Lower lobe of right lung (tissue), 2 donors: ENCODE results near the gene FALEC. TPM values are rescaled to one million over a fixed set of nuclear protein-coding genes. Genes with fewer than 3 reads are reported as not detected.

Source experiments
- ATAC-seq, 2 donors: fragments of 200-7000 bp; cut with Tn5 transposase; one replicate each; pipeline ENCODE4 v1.9.1; 2020 to 2022; ENCODE audit warnings: mild to moderate bottlenecking in 2 of 2, moderate library complexity in 2 of 2
- DNase-seq: peaks from one replicate; pipeline ENCODE4 v3.0.0-alpha.2; 2020
- H3K27ac ChIP-seq: fragments of 200-600 bp; one replicate; pipeline ENCODE4 v1.8.0; 2022
- H3K27me3 ChIP-seq: fragments of 200-600 bp; one replicate; pipeline ENCODE4 v1.8.0; 2022; ENCODE audit warnings: low read depth
- H3K36me3 ChIP-seq: fragments of 200-600 bp; one replicate; pipeline ENCODE4 v1.8.0; 2022; ENCODE audit warnings: mild to moderate bottlenecking
- H3K4me1 ChIP-seq: fragments of 200-600 bp; one replicate; pipeline ENCODE4 v1.8.0; 2022
- H3K4me3 ChIP-seq: fragments of 200-600 bp; one replicate; pipeline ENCODE4 v1.8.0; 2022; ENCODE audit warnings: mild to moderate bottlenecking
- H3K9me3 ChIP-seq: fragments of 200-600 bp; one replicate; pipeline ENCODE4 v1.8.0; 2022
- CTCF ChIP-seq: fragments of 200-600 bp; IDR thresholded peaks from one replicate; pipeline ENCODE4 v1.8.0; 2022; ENCODE audit warnings: antibody characterized with exemption, mild to moderate bottlenecking
- intact Hi-C: fragments of 100-400 bp; cut with DNase I; formaldehyde crosslinking; loops from one replicate; pipeline ENCODE4 v1.11.0; 2022
- total RNA-seq: library from RNA; stranded (reverse); fragmentation: NEBNext Ultra II Directional; extraction: Animal tissue kit (Norgen Biotek cat#: 25700); gene quantifications from one replicate; pipeline ENCODE4 v1.2.1, GENCODE V29; 2021
- donor health status: DM: no; HTN: yes; CAD: no; lungs with severe emphysema.

FALEC gene
- total RNA-seq, 1 donor from 2014 or later = not detected

- DNase-seq (no peak), ATAC-seq (peak; percentile 2 to 16)
- intact Hi-C loops = no loop called here
- Histone ChIP-seq H3K27me3 (no peaks in the 10 kb centered on the region), H3K9me3 (no peaks in the 10 kb centered on the region), H3K36me3 (no peaks in the 10 kb centered on the region), H3K4me1 (peaks cover 10% of the 10 kb centered on the region), H3K4me3 (peak overlapping the region; percentile 76), H3K27ac (peak overlapping the region; percentile 83)
- TF ChIP-seq CTCF = no peak
Observed at GRCh38 chr1:150516050-150516591, 569 bp downstream of the FALEC start.

GRCh38 chr1:150516616-150517015, 1.1 kb downstream of the FALEC start:
- H3K27ac ChIP-seq = no peak overlapping the region
- H3K4me1 ChIP-seq = peaks cover 10% of the 10 kb centered on the region
- ATAC-seq (no peak), DNase-seq (no peak)
- no peaks in the 10 kb centered on the region for H3K9me3 ChIP-seq
- no peak for TF ChIP-seq CTCF
- intact Hi-C loops = no loop called here
- H3K4me3 ChIP-seq = peak overlapping the region; percentile 76
- H3K27me3 ChIP-seq = no peaks in the 10 kb centered on the region
- H3K36me3 ChIP-seq = no peaks in the 10 kb centered on the region

GRCh38 chr1:150521196-150521968, 5.8 kb downstream of the FALEC start:
- Histone ChIP-seq H3K27ac (no peak overlapping the region), H3K27me3 (no peaks in the 10 kb centered on the region), H3K36me3 (no peaks in the 10 kb centered on the region), H3K9me3 (no peaks in the 10 kb centered on the region), H3K4me3 (no peak overlapping the region), H3K4me1 (peaks cover 2% of the 10 kb centered on the region)
- intact Hi-C loops = no loop called here
- no peak for TF ChIP-seq CTCF
- DNase-seq = no peak
- no peak for ATAC-seq

- intact Hi-C loops = no loop called here
- no peak for ATAC-seq
- no peak overlapping the region for H3K27ac ChIP-seq
Observed at GRCh38 chr1:150525348-150525747, 9.8 kb downstream of the FALEC start.

GRCh38 chr1:150528196-150528595, 12.6 kb downstream of the FALEC start:
- ATAC-seq (no peak), DNase-seq (no peak)
- no peaks in the 10 kb centered on the region for H3K36me3 ChIP-seq
- intact Hi-C loops = no loop called here
- H3K4me1 ChIP-seq = peaks cover 6% of the 10 kb centered on the region
- TF ChIP-seq CTCF = no peak
- no peak overlapping the region for H3K27ac ChIP-seq
- no peaks in the 10 kb centered on the region for H3K27me3 ChIP-seq
- no peak overlapping the region for H3K4me3 ChIP-seq
- H3K9me3 ChIP-seq = no peaks in the 10 kb centered on the region

More at GRCh38 chr1:150525348-150525747, 9.8 kb downstream of the FALEC start:
- Histone ChIP-seq H3K36me3 (no peaks in the 10 kb centered on the region), H3K4me1 (no peaks in the 10 kb centered on the region), H3K4me3 (no peak overlapping the region), H3K9me3 (no peaks in the 10 kb centered on the region), H3K27me3 (no peaks in the 10 kb centered on the region)
- no peak for TF ChIP-seq CTCF
- no peak for DNase-seq
